Measurements from ENCODE around the gene NR3C2. TPM values are rescaled to one million over a fixed set of nuclear protein-coding genes. Genes with fewer than 3 reads are reported as not detected.
"Not testable (repeated sequence)": the region's sequence is repeated elsewhere in the genome, so short reads cannot be mapped to it uniquely, and the experiment has no call there.

Gene NR3C2
- total RNA-seq, 1 experiment from 2014 or later, result 2.8 TPM

DNA sequence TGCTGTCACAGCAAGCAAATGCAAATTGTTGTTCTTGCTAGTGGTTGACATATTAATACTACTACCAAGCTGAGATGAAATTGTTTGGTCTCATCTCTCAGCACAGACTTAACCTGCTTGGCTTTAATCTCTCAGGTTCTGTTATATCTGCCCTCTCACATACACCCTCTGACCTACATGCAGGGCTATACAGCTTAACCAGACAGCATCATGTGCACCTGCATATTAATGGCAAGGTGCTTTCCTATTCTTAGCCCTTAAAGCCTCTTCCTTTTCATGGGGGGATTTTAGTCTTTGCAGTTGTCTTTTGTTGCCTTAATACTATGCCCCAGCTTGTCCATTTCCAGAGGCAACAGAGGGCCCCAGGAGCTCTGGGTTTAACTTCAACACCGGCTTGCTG lies 114.5 kb downstream of the NR3C2 start:
- Histone ChIP-seq H3K9ac (ENCODE audit: low read length) (no peak overlapping the region), H3K9me2 (replicated peaks; ENCODE audit: low read length) (no peaks in the 10 kb centered on the region), H3K36me3 (ENCODE audit: low read depth, low read length) (no peaks in the 10 kb centered on the region), H3K79me2 (ENCODE audit: low read length) (no peaks in the 10 kb centered on the region), H3K27me3 (ENCODE audit: low read length) (no peaks in the 10 kb centered on the region), H3F3A (ENCODE audit: low read length, unreplicated experiment) (no peaks in the 10 kb centered on the region), H2AFZ (ENCODE audit: low read length) (no peak overlapping the region), H3K4me2 (ENCODE audit: low read length) (no peak overlapping the region), H3K9me3 (ENCODE audit: low read length) (no peaks in the 10 kb centered on the region), H3K4me3 (ENCODE audit: low read length) (no peak overlapping the region), H3K4me1 (ENCODE audit: insufficient read depth, low read length) (no peaks in the 10 kb centered on the region), H3K27ac (ENCODE audit: low read length) (no peak overlapping the region), H4K20me1 (ENCODE audit: low read length) (no peaks in the 10 kb centered on the region)
- BruUV-seq (replicated peaks), result no TSS peak
- intact Hi-C loops (cut with micrococcal nuclease), result no loop called here
- DNase-seq, result no peak
- no peak for ATAC-seq
- ChIA-PET CTCF (interaction anchor here (0.5 kb wide), 1 partner anchor 305 kb away, joined by 3 read pairs; no protein-coding TSS in a partner anchor), POLR2A (ENCODE audit: unreplicated experiment) (no interaction called here)
- TF ChIP-seq, protein P1, sequence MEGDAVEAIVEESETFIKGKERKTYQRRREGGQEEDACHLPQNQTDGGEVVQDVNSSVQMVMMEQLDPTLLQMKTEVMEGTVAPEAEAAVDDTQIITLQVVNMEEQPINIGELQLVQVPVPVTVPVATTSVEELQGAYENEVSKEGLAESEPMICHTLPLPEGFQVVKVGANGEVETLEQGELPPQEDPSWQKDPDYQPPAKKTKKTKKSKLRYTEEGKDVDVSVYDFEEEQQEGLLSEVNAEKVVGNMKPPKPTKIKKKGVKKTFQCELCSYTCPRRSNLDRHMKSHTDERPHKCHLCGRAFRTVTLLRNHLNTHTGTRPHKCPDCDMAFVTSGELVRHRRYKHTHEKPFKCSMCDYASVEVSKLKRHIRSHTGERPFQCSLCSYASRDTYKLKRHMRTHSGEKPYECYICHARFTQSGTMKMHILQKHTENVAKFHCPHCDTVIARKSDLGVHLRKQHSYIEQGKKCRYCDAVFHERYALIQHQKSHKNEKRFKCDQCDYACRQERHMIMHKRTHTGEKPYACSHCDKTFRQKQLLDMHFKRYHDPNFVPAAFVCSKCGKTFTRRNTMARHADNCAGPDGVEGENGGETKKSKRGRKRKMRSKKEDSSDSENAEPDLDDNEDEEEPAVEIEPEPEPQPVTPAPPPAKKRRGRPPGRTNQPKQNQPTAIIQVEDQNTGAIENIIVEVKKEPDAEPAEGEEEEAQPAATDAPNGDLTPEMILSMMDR (conservative IDR thresholded peaks at IDR 0.05; ENCODE audit: low read depth, low read length), result no peak
- no peak for TF ChIP-seq EZH2 (IDR thresholded peaks at IDR 0.05; ENCODE audit: low read length, unreplicated experiment)
- TF ChIP-seq EZH2phosphoT487 (IDR thresholded peaks at IDR 0.05; ENCODE audit: borderline replicate concordance, low read length), result no peak

DNA sequence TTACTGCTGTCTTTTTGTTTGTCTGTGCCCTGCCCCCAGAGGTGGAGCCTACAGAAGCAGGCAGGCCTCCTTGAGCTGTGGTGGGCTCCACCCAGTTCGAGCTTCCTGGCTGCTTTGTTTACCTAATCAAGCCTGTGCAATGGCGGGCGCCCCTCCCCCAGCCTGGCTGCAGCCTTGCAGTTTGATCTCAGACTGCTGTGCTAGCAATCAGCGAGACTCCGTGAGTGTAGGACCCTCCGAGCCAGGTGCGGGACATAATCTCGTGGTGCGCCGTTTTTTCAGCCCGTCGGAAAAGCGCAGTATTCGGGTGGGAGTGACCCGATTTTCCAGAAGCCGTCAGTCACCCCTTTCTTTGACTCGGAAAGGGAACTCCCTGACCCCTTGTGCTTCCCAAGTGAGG lies 118.9 kb downstream of the NR3C2 start:
- POLR2A ChIA-PET (ENCODE audit: unreplicated experiment); H3K36me3 ChIP-seq (ENCODE audit: low read depth, low read length): not testable (repeated sequence)

DNA sequence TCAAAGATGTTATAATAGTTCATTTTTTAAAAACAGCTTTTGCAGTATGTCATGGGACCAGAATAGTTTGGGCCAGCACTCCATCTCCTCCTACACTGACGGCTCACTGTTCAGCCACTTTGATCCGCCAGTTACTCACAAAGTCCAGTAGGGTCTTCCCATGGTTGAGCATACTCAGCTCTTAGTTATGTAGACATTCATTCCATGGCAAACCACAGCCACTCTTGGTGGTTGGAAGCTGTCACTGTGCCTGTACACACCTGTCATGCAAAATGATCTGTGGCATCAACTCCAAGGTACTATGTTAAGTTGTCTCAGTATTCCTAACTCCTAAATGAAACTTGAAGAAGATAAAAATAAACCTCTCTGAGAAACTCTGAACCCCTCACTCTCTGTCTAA lies 127.2 kb downstream of the NR3C2 start:
- Histone ChIP-seq H4K20me1 (ENCODE audit: low read length) (no peaks in the 10 kb centered on the region), H3K9me3 (ENCODE audit: low read length) (no peaks in the 10 kb centered on the region), H3K27me3 (ENCODE audit: low read length) (no peaks in the 10 kb centered on the region), H2AFZ (ENCODE audit: low read length) (no peak overlapping the region), H3K4me1 (ENCODE audit: insufficient read depth, low read length) (no peaks in the 10 kb centered on the region), H3K27ac (ENCODE audit: low read length) (no peak overlapping the region), H3K4me2 (ENCODE audit: low read length) (no peak overlapping the region), H3K4me3 (ENCODE audit: low read length) (no peak overlapping the region), H3K9ac (ENCODE audit: low read length) (no peak overlapping the region), H3K79me2 (ENCODE audit: low read length) (no peaks in the 10 kb centered on the region), H3F3A (ENCODE audit: low read length, unreplicated experiment) (no peaks in the 10 kb centered on the region), H3K36me3 (ENCODE audit: low read depth, low read length) (no peaks in the 10 kb centered on the region), H3K9me2 (replicated peaks; ENCODE audit: low read length) (no peaks in the 10 kb centered on the region)
- no TSS peak for BruUV-seq (replicated peaks)
- ATAC-seq, result no peak
- POLR2A ChIA-PET (ENCODE audit: unreplicated experiment), result no interaction called here
- intact Hi-C loops (cut with micrococcal nuclease), result no loop called here
- CTCF ChIA-PET, result no interaction called here
- peak; percentile 31 for DNase-seq
- TF ChIP-seq, protein P1 (conservative IDR thresholded peaks at IDR 0.05; ENCODE audit: low read depth, low read length), result no peak
- TF ChIP-seq EZH2phosphoT487 (IDR thresholded peaks at IDR 0.05; ENCODE audit: borderline replicate concordance, low read length), result no peak
- no peak for TF ChIP-seq EZH2 (IDR thresholded peaks at IDR 0.05; ENCODE audit: low read length, unreplicated experiment)

More for the DNA sequence above, 118.9 kb downstream of the NR3C2 start:
- H3K27ac ChIP-seq (ENCODE audit: low read length); H3K27me3 ChIP-seq (ENCODE audit: low read length); CTCF ChIA-PET; BruUV-seq (replicated peaks); DNase-seq; H3K4me3 ChIP-seq (ENCODE audit: low read length); H3K9me2 ChIP-seq (replicated peaks; ENCODE audit: low read length); H3K79me2 ChIP-seq (ENCODE audit: low read length); H3K9me3 ChIP-seq (ENCODE audit: low read length); H4K20me1 ChIP-seq (ENCODE audit: low read length); ATAC-seq; H3K4me1 ChIP-seq (ENCODE audit: insufficient read depth, low read length); H3K4me2 ChIP-seq (ENCODE audit: low read length); intact Hi-C loops (cut with micrococcal nuclease); H2AFZ ChIP-seq (ENCODE audit: low read length); H3K9ac ChIP-seq (ENCODE audit: low read length); H3F3A ChIP-seq (ENCODE audit: low read length, unreplicated experiment): not testable (repeated sequence)
